Astrocyte (in vitro differentiated cells and primary cell): ENCODE measurements around the gene PDE3B. TPM values are rescaled to one million over a fixed set of nuclear protein-coding genes. Genes with fewer than 3 reads are reported as not detected.
"Not testable (repeated sequence)": the region's sequence is repeated elsewhere in the genome, so short reads cannot be mapped to it uniquely, and the experiment has no call there.

Experiments used
- DNase-seq: peaks from one replicate; pipeline ENCODE4 v3.0.0-alpha.2; 2010; ENCODE audit warnings: low read depth
- FAIRE-seq: peaks from 2 replicates; lab custom pipeline; 2011; peaks lifted over from hg19 to GRCh38; lab: Jason Lieb, UNC
- H2AFZ ChIP-seq: 2 replicates; pipeline ENCODE4 v1.6.0; 2012; ENCODE audit warnings: low read depth, low read length, inconsistent platforms
- H3K27ac ChIP-seq: 2 replicates; pipeline ENCODE4 v1.5.1; 2011; ENCODE audit warnings: low read depth, low read length, inconsistent platforms
- H3K27me3 ChIP-seq: 2 replicates; pipeline ENCODE4 v1.6.0; 2011; ENCODE audit warnings: low read length, inconsistent platforms; ENCODE audit not compliant: insufficient read depth
- H3K36me3 ChIP-seq: 2 replicates; pipeline ENCODE4 v1.5.1; 2011; ENCODE audit warnings: low read length, inconsistent platforms; ENCODE audit not compliant: insufficient read depth
- H3K4me1 ChIP-seq: 2 replicates; pipeline ENCODE4 v1.5.1; 2011; ENCODE audit warnings: low read length, inconsistent platforms; ENCODE audit not compliant: insufficient read depth
- H3K4me2 ChIP-seq: 2 replicates; pipeline ENCODE4 v1.6.0; 2012; ENCODE audit warnings: low read length, inconsistent platforms
- H3K4me3 ChIP-seq: 2 replicates; pipeline ENCODE4 v1.5.1; 2011; ENCODE audit warnings: low read depth, mild to moderate bottlenecking, low read length, inconsistent platforms; ENCODE audit not compliant: insufficient read depth
- H3K79me2 ChIP-seq: 2 replicates; pipeline ENCODE4 v1.6.0; 2012; ENCODE audit warnings: mild to moderate bottlenecking, low read length, inconsistent platforms; ENCODE audit not compliant: insufficient read depth
- H3K9ac ChIP-seq: 2 replicates; pipeline ENCODE4 v1.6.0; 2012; ENCODE audit warnings: mild to moderate bottlenecking, low read length, inconsistent platforms
- H3K9me3 ChIP-seq: 2 replicates; pipeline ENCODE4 v1.5.1; 2012; ENCODE audit warnings: low read depth, mild to moderate bottlenecking, low read length, inconsistent platforms; ENCODE audit not compliant: insufficient read depth
- H4K20me1 ChIP-seq: 2 replicates; pipeline ENCODE4 v1.6.0; 2012; ENCODE audit warnings: low read length, inconsistent platforms; ENCODE audit not compliant: insufficient read depth
- H3K27ac Mint-ChIP-seq: one replicate; pipeline ENCODE4 v1.8.0; 2021; ENCODE audit warnings: mild to moderate bottlenecking, mixed read lengths; ENCODE audit not compliant: unreplicated experiment
- H3K27me3 Mint-ChIP-seq: one replicate; pipeline ENCODE4 v1.8.0; 2021; ENCODE audit warnings: low read depth, mixed read lengths; ENCODE audit not compliant: unreplicated experiment
- H3K36me3 Mint-ChIP-seq: one replicate; pipeline ENCODE4 v1.8.0; 2021; ENCODE audit warnings: low read depth, mixed read lengths; ENCODE audit not compliant: unreplicated experiment
- H3K4me1 Mint-ChIP-seq: one replicate; pipeline ENCODE4 v1.8.0; 2021; ENCODE audit warnings: low read depth, mixed read lengths; ENCODE audit not compliant: unreplicated experiment
- H3K4me3 Mint-ChIP-seq: one replicate; pipeline ENCODE4 v1.8.0; 2021; ENCODE audit warnings: mild to moderate bottlenecking, moderate library complexity, mixed read lengths; ENCODE audit not compliant: unreplicated experiment
- H3K9me3 Mint-ChIP-seq: one replicate; pipeline ENCODE4 v1.8.0; 2021; ENCODE audit warnings: mild to moderate bottlenecking, mixed read lengths; ENCODE audit not compliant: unreplicated experiment
- EZH2 ChIP-seq: IDR thresholded peaks from 2 replicates; pipeline ENCODE4 v1.6.1; 2012; ENCODE audit warnings: mild to moderate bottlenecking, low read length, inconsistent platforms; ENCODE audit not compliant: insufficient read depth
- total RNA-seq: library from RNA; stranded (reverse); gene quantifications from 2 replicates; pipeline ENCODE4 v1.2.1, GENCODE V29; 2021
- TF ChIP-seq, protein P1 (sequence below): IDR thresholded peaks from 2 replicates; pipeline ENCODE4 v1.5.1; 2011; ENCODE audit warnings: low read depth, mild to moderate bottlenecking, inconsistent platforms, low read length, moderate library complexity; ENCODE audit not compliant: insufficient read depth

Gene PDE3B
- total RNA-seq, 1 donor from 2014 or later = 2.9 TPM

- H2AFZ ChIP-seq, H3K4me3 Mint-ChIP-seq, H3K4me1 Mint-ChIP-seq, DNase-seq, H4K20me1 ChIP-seq, H3K4me3 ChIP-seq, H3K9me3 ChIP-seq, H3K27me3 Mint-ChIP-seq, FAIRE-seq, H3K36me3 ChIP-seq, H3K4me2 ChIP-seq, H3K36me3 Mint-ChIP-seq, H3K79me2 ChIP-seq, H3K9ac ChIP-seq, H3K4me1 ChIP-seq, H3K27ac Mint-ChIP-seq, H3K27me3 ChIP-seq, H3K9me3 Mint-ChIP-seq, H3K27ac ChIP-seq: not testable (repeated sequence)
Measured at GRCh38 chr11:14667329-14667728, 23.7 kb downstream of the PDE3B start.

- H2AFZ ChIP-seq = no peak overlapping the region
- H3K4me1 ChIP-seq = no peaks in the 10 kb centered on the region
- H3K4me2 ChIP-seq = no peak overlapping the region
- H3K27ac Mint-ChIP-seq = no peak overlapping the region
- H3K4me1 Mint-ChIP-seq = peaks cover 3% of the 10 kb centered on the region
- DNase-seq (no peak), FAIRE-seq (no peak)
- H4K20me1 ChIP-seq = no peaks in the 10 kb centered on the region
- no peaks in the 10 kb centered on the region for H3K9me3 ChIP-seq
- H3K27ac ChIP-seq = no peak overlapping the region
- no peak overlapping the region for H3K9ac ChIP-seq
- no peaks in the 10 kb centered on the region for H3K36me3 Mint-ChIP-seq
- no peak overlapping the region for H3K4me3 Mint-ChIP-seq
- H3K4me3 ChIP-seq = no peak overlapping the region
- H3K9me3 Mint-ChIP-seq = peaks cover 4% of the 10 kb centered on the region
- no peaks in the 10 kb centered on the region for H3K27me3 ChIP-seq
- no peaks in the 10 kb centered on the region for H3K27me3 Mint-ChIP-seq
- no peaks in the 10 kb centered on the region for H3K79me2 ChIP-seq
- no peaks in the 10 kb centered on the region for H3K36me3 ChIP-seq
- TF ChIP-seq, protein P1, sequence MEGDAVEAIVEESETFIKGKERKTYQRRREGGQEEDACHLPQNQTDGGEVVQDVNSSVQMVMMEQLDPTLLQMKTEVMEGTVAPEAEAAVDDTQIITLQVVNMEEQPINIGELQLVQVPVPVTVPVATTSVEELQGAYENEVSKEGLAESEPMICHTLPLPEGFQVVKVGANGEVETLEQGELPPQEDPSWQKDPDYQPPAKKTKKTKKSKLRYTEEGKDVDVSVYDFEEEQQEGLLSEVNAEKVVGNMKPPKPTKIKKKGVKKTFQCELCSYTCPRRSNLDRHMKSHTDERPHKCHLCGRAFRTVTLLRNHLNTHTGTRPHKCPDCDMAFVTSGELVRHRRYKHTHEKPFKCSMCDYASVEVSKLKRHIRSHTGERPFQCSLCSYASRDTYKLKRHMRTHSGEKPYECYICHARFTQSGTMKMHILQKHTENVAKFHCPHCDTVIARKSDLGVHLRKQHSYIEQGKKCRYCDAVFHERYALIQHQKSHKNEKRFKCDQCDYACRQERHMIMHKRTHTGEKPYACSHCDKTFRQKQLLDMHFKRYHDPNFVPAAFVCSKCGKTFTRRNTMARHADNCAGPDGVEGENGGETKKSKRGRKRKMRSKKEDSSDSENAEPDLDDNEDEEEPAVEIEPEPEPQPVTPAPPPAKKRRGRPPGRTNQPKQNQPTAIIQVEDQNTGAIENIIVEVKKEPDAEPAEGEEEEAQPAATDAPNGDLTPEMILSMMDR = no peak
- TF ChIP-seq EZH2 = no peak
Measured at GRCh38 chr11:14668731-14669301, 25.2 kb downstream of the PDE3B start.

- Histone ChIP-seq H2AFZ (no peak overlapping the region), H3K27me3 (no peaks in the 10 kb centered on the region), H3K9ac (no peak overlapping the region), H3K4me2 (no peak overlapping the region), H3K36me3 (no peaks in the 10 kb centered on the region), H3K4me3 (no peak overlapping the region), H4K20me1 (no peaks in the 10 kb centered on the region), H3K9me3 (no peaks in the 10 kb centered on the region), H3K79me2 (no peaks in the 10 kb centered on the region), H3K27ac (no peak overlapping the region), H3K4me1 (no peaks in the 10 kb centered on the region)
- Mint-ChIP-seq H3K27me3 (no peaks in the 10 kb centered on the region), H3K4me1 (peaks cover 3% of the 10 kb centered on the region), H3K36me3 (no peaks in the 10 kb centered on the region), H3K9me3 (peaks cover 2% of the 10 kb centered on the region), H3K27ac (no peak overlapping the region), H3K4me3 (no peak overlapping the region)
- TF ChIP-seq EZH2 = no peak
- TF ChIP-seq, protein P1 = no peak
- FAIRE-seq = no peak
- no peak for DNase-seq
Measured at GRCh38 chr11:14669499-14669898, 25.9 kb downstream of the PDE3B start.
